Measurements from ENCODE around the gene RPH3AL. TPM values are rescaled to one million over a fixed set of nuclear protein-coding genes. Genes with fewer than 3 reads are reported as not detected.

Gene RPH3AL
- total and polyA plus RNA-seq, 2 of the 8 experiments (the other 6 are each of a cell fraction or from before 2014, with no cell fraction given): 5.6 to 5.8 TPM

DNA sequence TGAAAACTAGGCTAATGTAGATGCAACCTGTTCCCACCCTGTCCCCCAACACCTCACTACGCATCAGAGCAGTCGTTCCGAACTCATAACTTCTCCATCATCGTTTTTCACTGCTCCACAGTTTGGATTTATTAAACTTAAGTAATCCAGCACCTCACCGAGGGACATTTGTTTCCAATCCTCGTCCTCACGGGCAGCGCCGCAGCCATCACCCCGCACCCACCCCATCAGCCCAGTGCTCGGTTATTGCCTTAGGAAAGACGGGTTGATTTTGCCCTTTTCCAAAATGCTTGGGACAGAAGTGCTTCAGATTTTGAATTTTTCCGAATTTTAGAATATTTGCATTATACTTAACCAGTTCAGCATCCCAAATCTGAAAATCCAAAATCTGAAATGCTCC, 100.2 kb downstream of the RPH3AL start:
- POLR2A ChIA-PET (ENCODE audit: partially characterized antibody): no interaction called here
- Histone ChIP-seq H2BK5ac (ENCODE audit: low read depth, low read length) (no peak overlapping the region), H3K18ac (ENCODE audit: extremely low read depth, low read length) (no peak overlapping the region; the same call in 1 of the 2 replicates), H3K4ac (replicated peaks; ENCODE audit: insufficient read length, low read depth, low read length) (no peak overlapping the region), H2BK120ac (replicated peaks; ENCODE audit: low read depth, low read length) (no peak overlapping the region), H3K23me2 (ENCODE audit: low read depth, low read length) (no peaks in the 10 kb centered on the region), H3K36me3 (ENCODE audit: control insufficient read depth in 2 of 4, insufficient read depth in 4 of 4, low read length in 3 of 4) (no peaks in the 10 kb centered on the region), H3K4me1 (replicated peaks in 1 of 4; ENCODE audit: control insufficient read depth in 3 of 4, insufficient read depth in 4 of 4, low read length in 3 of 4) (no peaks in the 10 kb centered on the region), H3K9ac (replicated peaks in 1 of 4; ENCODE audit: extremely low read depth in 1 of 4, low read depth in 3 of 4, low read length in 3 of 4) (no peak overlapping the region), H3K4me2 (ENCODE audit: insufficient read depth in 1 of 2, low read depth in 2 of 2, low read length in 2 of 2) (no peak overlapping the region), H4K8ac (ENCODE audit: extremely low read depth, insufficient read depth, low read length) (no peak overlapping the region), H3K79me1 (ENCODE audit: low read depth, low read length) (no peaks in the 10 kb centered on the region), H2BK20ac (ENCODE audit: low read length) (no peak overlapping the region), H2AFZ (ENCODE audit: low read length) (no peak overlapping the region), H3K23ac (ENCODE audit: insufficient read length) (no peak overlapping the region), H3K4me3 (ENCODE audit: extremely low read depth in 1 of 4, insufficient read depth in 2 of 4, low read depth in 3 of 4, low read length in 4 of 4) (no peak overlapping the region), H3K56ac (replicated peaks; ENCODE audit: insufficient read length, low read depth, low read length) (no peak overlapping the region), H2AK5ac (ENCODE audit: low read depth, low read length) (no peak overlapping the region), H4K91ac (replicated peaks; ENCODE audit: insufficient read length, low read length) (no peak overlapping the region), H4K5ac (ENCODE audit: insufficient read length, low read depth, low read length) (no peak overlapping the region), H2BK15ac (ENCODE audit: low read length) (no peak overlapping the region), H3K27me3 (replicated peaks in 1 of 4; ENCODE audit: control insufficient read depth in 3 of 4, extremely low read depth in 1 of 4, insufficient read depth in 3 of 4, low read length in 3 of 4) (no peaks in the 10 kb centered on the region), H2BK12ac (ENCODE audit: low read depth, low read length) (no peak overlapping the region), H3K14ac (ENCODE audit: insufficient read length) (no peak overlapping the region), H3K27ac (ENCODE audit: low read depth, low read length) (no peak overlapping the region), H4K20me1 (replicated peaks in 1 of 2; ENCODE audit: control insufficient read depth in 1 of 2, insufficient read depth in 2 of 2, low read length in 2 of 2) (no peaks in the 10 kb centered on the region), H3K9me3 (ENCODE audit: insufficient read depth in 2 of 2, low read depth in 1 of 2, low read length in 1 of 2) (no peaks in the 10 kb centered on the region), H3K79me2 (ENCODE audit: control insufficient read depth in 1 of 2, insufficient read depth in 2 of 2, low read length in 2 of 2) (no peaks in the 10 kb centered on the region)
- no peak for FAIRE-seq
- 88% methylated on average over 13 of the region's 13 CpGs; no CpG with 5 or more reads in 1 of the 2 experiments for WGBS, 2 experiments (ENCODE audit: extremely low coverage in 1 of 2, insufficient coverage in 1 of 2, insufficient read length in 1 of 2, insufficient replicate concordance in 2 of 2, low coverage in 1 of 2, low lambda C conversion rate in 2 of 2, missing lambda C conversion rate in 1 of 2)
- no peak for DNase-seq (ENCODE audit: low read depth in 1 of 2, low spot score in 2 of 2)
- CTCF ChIA-PET (ENCODE audit: partially characterized antibody): interaction anchor here (1.1 kb wide), 1 partner anchor 13 kb away, joined by 4 read pairs; no protein-coding TSS in a partner anchor
- TF ChIP-seq CBX8 (IDR thresholded peaks at IDR 0.05; ENCODE audit: borderline replicate concordance, low read depth, low read length) (no peak), POLR2A (IDR thresholded peaks at IDR 0.05; ENCODE audit: control extremely low read depth in 1 of 2, low read depth in 2 of 2, low read length in 2 of 2) (no peak)

Measured in H1 (cell line).